H1 (cell line): ENCODE measurements around the gene TDRD6. TPM values are rescaled to one million over a fixed set of nuclear protein-coding genes. Genes with fewer than 3 reads are reported as not detected.

Experiments used
- CTCF ChIA-PET: fragments of 300-600 bp; sonication (Branson Sonifier 250); formaldehyde crosslinking; loops from one replicate; lab custom pipeline; 2021; ENCODE audit not compliant: partially characterized antibody; lab: Charles Lee
- POLR2A ChIA-PET: fragments of 300-600 bp; sonication (Branson Sonifier 250); formaldehyde crosslinking; loops from one replicate; lab custom pipeline; 2021; ENCODE audit warnings: inconsistent platforms; ENCODE audit not compliant: partially characterized antibody; lab: Charles Lee
- DNase-seq, 2 experiments: peaks; one replicate each; pipeline versions ENCODE4 v3.0.0 to v3.0.0-alpha.2; 2010 to 2022; ENCODE audit warnings: low spot score in 2 of 2, low read depth in 1 of 2, mixed read lengths in 1 of 2
- FAIRE-seq: peaks from 2 replicates; lab custom pipeline; 2011; peaks lifted over from hg19 to GRCh38; lab: Jason Lieb, UNC
- H2AFZ ChIP-seq: 2 replicates; pipeline ENCODE4 v1.8.1; 2012; ENCODE audit warnings: low read length, inconsistent platforms
- H2AK5ac ChIP-seq: 2 replicates; pipeline ENCODE4 v1.6.1; 2013; ENCODE audit warnings: low read depth, low read length
- H2BK120ac ChIP-seq: replicated peaks from 2 replicates; pipeline ENCODE3; 2013; ENCODE audit warnings: low read depth, low read length, inconsistent platforms
- H2BK12ac ChIP-seq: 2 replicates; pipeline ENCODE4 v1.6.1; 2013; ENCODE audit warnings: low read depth, low read length
- H2BK15ac ChIP-seq: 2 replicates; pipeline ENCODE4 v1.6.1; 2013; ENCODE audit warnings: low read length
- H2BK20ac ChIP-seq: 2 replicates; pipeline ENCODE4 v1.6.1; 2013; ENCODE audit warnings: low read length
- H2BK5ac ChIP-seq: 2 replicates; pipeline ENCODE4 v1.6.1; 2013; ENCODE audit warnings: low read depth, low read length
- H3K14ac ChIP-seq: 2 replicates; pipeline ENCODE4 v1.6.1; 2013; ENCODE audit warnings: inconsistent platforms; ENCODE audit not compliant: insufficient read length
- H3K18ac ChIP-seq: 2 replicates; pipeline ENCODE4 v1.6.1; 2013; ENCODE audit warnings: low read length; ENCODE audit errors: extremely low read depth
- H3K23ac ChIP-seq: 2 replicates; pipeline ENCODE4 v1.6.1; 2013; ENCODE audit warnings: inconsistent platforms; ENCODE audit not compliant: insufficient read length
- H3K23me2 ChIP-seq: 2 replicates; pipeline ENCODE4 v1.6.1; 2013; ENCODE audit warnings: low read depth, low read length
- H3K27ac ChIP-seq: 2 replicates; pipeline ENCODE4 v1.6.1; 2011; ENCODE audit warnings: low read depth, low read length, inconsistent platforms
- H3K27me3 ChIP-seq, 4 experiments: replicated peaks in 1 of 4; 1 replicate in 1 of 4; 2 replicates in 3 of 4; pipeline versions ENCODE4 v1.6.1 to v1.8.1; 2011 to 2013; ENCODE audit warnings: low read length in 3 of 4, mild to moderate bottlenecking in 3 of 4, inconsistent platforms in 2 of 4, mixed read lengths in 2 of 4, moderate library complexity in 1 of 4; ENCODE audit not compliant: control insufficient read depth in 3 of 4, insufficient read depth in 3 of 4; ENCODE audit errors: extremely low read depth in 1 of 4
- H3K36me3 ChIP-seq, 4 experiments: 2 replicates each; pipeline versions ENCODE4 v1.6.1 to v1.8.1; 2011 to 2013; ENCODE audit warnings: mild to moderate bottlenecking in 4 of 4, low read length in 3 of 4, moderate library complexity in 2 of 4, control low read depth in 1 of 4, inconsistent platforms in 1 of 4; ENCODE audit not compliant: insufficient read depth in 4 of 4, control insufficient read depth in 2 of 4
- H3K4ac ChIP-seq: replicated peaks from 2 replicates; pipeline ENCODE3; 2013; ENCODE audit warnings: low read length, low read depth, mixed read lengths, inconsistent platforms; ENCODE audit not compliant: insufficient read length
- H3K4me1 ChIP-seq, 4 experiments: replicated peaks in 1 of 4; 1 replicate in 1 of 4; 2 replicates in 3 of 4; pipeline versions ENCODE4 v1.6.1 to v1.8.1; 2011 to 2013; ENCODE audit warnings: low read length in 3 of 4, inconsistent platforms in 2 of 4, mixed read lengths in 1 of 4; ENCODE audit not compliant: insufficient read depth in 4 of 4, control insufficient read depth in 3 of 4
- H3K4me2 ChIP-seq, 2 experiments: 2 replicates each; pipeline versions ENCODE4 v1.6.1 to v1.8.1; 2011 to 2013; ENCODE audit warnings: low read depth in 2 of 2, low read length in 2 of 2, control low read depth in 1 of 2, inconsistent platforms in 1 of 2, mild to moderate bottlenecking in 1 of 2; ENCODE audit not compliant: insufficient read depth in 1 of 2
- H3K4me3 ChIP-seq, 4 experiments: fragments of 200-600, 300-600 bp in 1 of 4; sonication (generic), shearing (Covaris generic), sonication (Bioruptor Twin) in 1 of 4; 2 replicates each; pipeline versions ENCODE4 v1.5.1 to v1.8.1; 2011 to 2016; ENCODE audit warnings: low read length in 4 of 4, low read depth in 3 of 4, control low read depth in 2 of 4, inconsistent platforms in 2 of 4, mild to moderate bottlenecking in 2 of 4, mixed read lengths in 1 of 4, moderate library complexity in 1 of 4; ENCODE audit not compliant: insufficient read depth in 2 of 4; ENCODE audit errors: extremely low read depth in 1 of 4
- H3K56ac ChIP-seq: replicated peaks from 2 replicates; pipeline ENCODE3; 2013; ENCODE audit warnings: low read depth, mild to moderate bottlenecking, mixed read lengths, low read length, inconsistent platforms; ENCODE audit not compliant: insufficient read length
- H3K79me1 ChIP-seq: 2 replicates; pipeline ENCODE4 v1.6.1; 2013; ENCODE audit warnings: low read depth, low read length, control low read depth
- H3K79me2 ChIP-seq, 2 experiments: 2 replicates each; pipeline versions ENCODE4 v1.6.1 to v1.8.1; 2012 to 2013; ENCODE audit warnings: low read length in 2 of 2, mild to moderate bottlenecking in 2 of 2, inconsistent platforms in 1 of 2; ENCODE audit not compliant: insufficient read depth in 2 of 2, control insufficient read depth in 1 of 2
- H3K9ac ChIP-seq, 4 experiments: replicated peaks in 1 of 4; 1 replicate in 1 of 4; 2 replicates in 3 of 4; pipeline versions ENCODE4 v1.6.1 to v1.8.1; 2011 to 2013; ENCODE audit warnings: low read depth in 3 of 4, low read length in 3 of 4, control low read depth in 2 of 4, mild to moderate bottlenecking in 2 of 4, moderate library complexity in 2 of 4, inconsistent platforms in 1 of 4; ENCODE audit errors: extremely low read depth in 1 of 4
- H3K9me3 ChIP-seq, 2 experiments: 2 replicates each; pipeline versions ENCODE4 v1.6.1 to v1.8.1; 2012 to 2013; ENCODE audit warnings: mild to moderate bottlenecking in 2 of 2, moderate library complexity in 2 of 2, control low read depth in 1 of 2, inconsistent platforms in 1 of 2, low read depth in 1 of 2, low read length in 1 of 2, mixed read lengths in 1 of 2; ENCODE audit not compliant: insufficient read depth in 2 of 2
- H4K20me1 ChIP-seq, 2 experiments: replicated peaks in 1 of 2; 2 replicates each; pipeline versions ENCODE3 to v1.8.1; 2011 to 2013; ENCODE audit warnings: inconsistent platforms in 2 of 2, low read length in 2 of 2, mild to moderate bottlenecking in 1 of 2; ENCODE audit not compliant: insufficient read depth in 2 of 2, control insufficient read depth in 1 of 2
- H4K5ac ChIP-seq: 2 replicates; pipeline ENCODE4 v1.6.1; 2013; ENCODE audit warnings: low read length, low read depth, mixed read lengths, inconsistent platforms; ENCODE audit not compliant: insufficient read length
- H4K8ac ChIP-seq: 2 replicates; pipeline ENCODE4 v1.8.0; 2013; ENCODE audit warnings: mild to moderate bottlenecking, moderate library complexity, low read length, inconsistent platforms; ENCODE audit not compliant: insufficient read depth; ENCODE audit errors: extremely low read depth
- H4K91ac ChIP-seq: replicated peaks from 2 replicates; pipeline ENCODE3; 2013; ENCODE audit warnings: low read length, mixed read lengths, inconsistent platforms; ENCODE audit not compliant: insufficient read length
- ASH2L ChIP-seq: fragments of 200-600, 300-600 bp; sonication (generic); IDR thresholded peaks from one replicate; pipeline ENCODE4 v1.7.1; 2017; ENCODE audit warnings: low read length
- CBX5 ChIP-seq: fragments of 300-800, 300-1000 bp; sonication (generic); IDR thresholded peaks from 2 replicates; pipeline ENCODE4 v1.7.1; 2016; ENCODE audit warnings: antibody characterized with exemption, low read length, low read depth
- CBX8 ChIP-seq: fragments of 300-800, 300-1000 bp; sonication (generic); IDR thresholded peaks from 2 replicates; pipeline ENCODE4 v1.7.1; 2016; ENCODE audit warnings: low read depth, low read length, borderline replicate concordance
- EZH2 ChIP-seq: fragments of 200-600 bp; sonication (generic); IDR thresholded peaks from 2 replicates; pipeline ENCODE4 v1.7.1; 2012; ENCODE audit warnings: low read depth, mild to moderate bottlenecking, moderate library complexity, low read length, inconsistent platforms; ENCODE audit not compliant: severe bottlenecking
- NRF1 ChIP-seq: IDR thresholded peaks from 2 replicates; pipeline ENCODE4 v1.6.1; 2011; ENCODE audit warnings: mild to moderate bottlenecking, low read depth, low read length, improper control_type of control experiment
- POLR2AphosphoS5 ChIP-seq: IDR thresholded peaks from 2 replicates; pipeline ENCODE4 v1.6.1; 2011; ENCODE audit warnings: low read depth, low read length
- SIN3A ChIP-seq, 2 experiments: IDR thresholded peaks in 1 of 2; conservative IDR thresholded peaks in 1 of 2; 2 replicates each; pipeline ENCODE4 v1.6.1; 2011 to 2012; ENCODE audit warnings: low read length in 2 of 2, improper control_type of control experiment in 1 of 2, low read depth in 1 of 2, mild to moderate bottlenecking in 1 of 2
- SIRT6 ChIP-seq: IDR thresholded peaks from one replicate; pipeline ENCODE4 v1.7.1; 2012; ENCODE audit warnings: low read length, inconsistent platforms
- SP1 ChIP-seq: IDR thresholded peaks from 2 replicates; pipeline ENCODE4 v1.6.1; 2011; ENCODE audit warnings: low read depth, low read length
- SP4 ChIP-seq: IDR thresholded peaks from 2 replicates; pipeline ENCODE4 v1.6.1; 2012; ENCODE audit warnings: low read length, inconsistent platforms
- SRF ChIP-seq: IDR thresholded peaks from 2 replicates; pipeline ENCODE4 v1.6.1; 2011; ENCODE audit warnings: mild to moderate bottlenecking, low read depth, low read length, moderate library complexity
- TAF7 ChIP-seq: optimal IDR thresholded peaks from 2 replicates; pipeline ENCODE3; 2011; ENCODE audit warnings: low read depth, mild to moderate bottlenecking, inconsistent platforms, low read length, moderate library complexity, borderline replicate concordance
- TBP ChIP-seq: IDR thresholded peaks from 2 replicates; pipeline ENCODE4 v1.6.1; 2011; ENCODE audit warnings: low read depth, low read length, improper control_type of control experiment
- TEAD4 ChIP-seq: IDR thresholded peaks from 2 replicates; pipeline ENCODE4 v1.6.1; 2012; ENCODE audit warnings: low read depth, low read length, inconsistent platforms, mixed read lengths
- USF2 ChIP-seq: IDR thresholded peaks from 2 replicates; pipeline ENCODE4 v1.6.1; 2011; ENCODE audit warnings: low read length, improper control_type of control experiment
- WGBS, 2 experiments: shearing (Covaris generic) in 1 of 2; methylation state at CpG; one replicate each; pipeline versions ENCODE4 v1.1.6 to v1.1.7; 2013 to 2015; ENCODE audit warnings: low lambda C conversion rate in 2 of 2, mixed read lengths in 2 of 2, inconsistent platforms in 1 of 2, low coverage in 1 of 2, missing lambda C conversion rate in 1 of 2; ENCODE audit not compliant: insufficient replicate concordance in 2 of 2, insufficient coverage in 1 of 2, insufficient read length in 1 of 2; ENCODE audit errors: extremely low coverage in 1 of 2, missing lambda C conversion rate in 1 of 2; 5-methylcytosine and 5-hydroxymethylcytosine counted together
- polyA plus RNA-seq, 7 experiments: library from polyadenylated mRNA; depleted of rRNA in 3 of 7; stranded (reverse) in 5 of 7; unstranded in 2 of 7; fragments of >200 nt in 5 of 7; fragments of 200-250 nt in 2 of 7; gene quantifications; 1 replicate in 5 of 7; 2 replicates in 1 of 7; 4 replicates in 1 of 7; pipeline versions ENCODE4 v1.2.1 to v1.2.3, GENCODE V29; 2011 to 2013; ENCODE audit warnings: missing spikeins in 2 of 7, mixed read lengths in 2 of 7
- total RNA-seq: library from RNA; stranded (reverse); fragmentation: NEBNext Ultra II Directional; extraction: Animal tissue kit (Norgen Biotek cat#: 25700); gene quantifications from 2 replicates; pipeline ENCODE4 v1.2.1, GENCODE V29; 2021

Gene TDRD6
- total and polyA plus RNA-seq, 2 of the 8 experiments (the other 6 are each of a cell fraction or from before 2014, with no cell fraction given), result 0.06 to 0.19 TPM

- WGBS, 2 experiments, result 97% methylated on average over 4 of the region's 4 CpGs; no CpG with 5 or more reads in 1 of the 2 experiments
- Histone ChIP-seq H3K56ac (no peak overlapping the region), H3K9me3 (no peaks in the 10 kb centered on the region), H3K79me2 (no peaks in the 10 kb centered on the region), H3K9ac (no peak overlapping the region), H2BK120ac (no peak overlapping the region), H2AFZ (no peak overlapping the region), H3K4me2 (no peak overlapping the region), H2AK5ac (no peak overlapping the region), H4K5ac (no peak overlapping the region), H3K23me2 (no peaks in the 10 kb centered on the region), H3K36me3 (no peaks in the 10 kb centered on the region), H3K23ac (no peak overlapping the region), H3K4me1 (peaks cover 0 to 3% (median 2%) of the 10 kb centered on the region in 4 experiments; a peak in 4 of 7 replicates), H4K91ac (no peak overlapping the region), H3K27me3 (peaks cover 0 to 5% (median 1%) of the 10 kb centered on the region in 4 experiments; a peak in 2 of 7 replicates), H4K8ac (no peak overlapping the region), H3K4ac (no peak overlapping the region), H3K79me1 (no peaks in the 10 kb centered on the region), H3K14ac (no peak overlapping the region), H3K4me3 (no peak overlapping the region), H2BK12ac (no peak overlapping the region), H2BK5ac (no peak overlapping the region), H3K27ac (no peak overlapping the region), H4K20me1 (no peaks in the 10 kb centered on the region), H2BK15ac (no peak overlapping the region), H3K18ac (no peak overlapping the region), H2BK20ac (no peak overlapping the region)
- CTCF ChIA-PET, result interaction anchor here (1.4 to 1.9 kb wide), 2 partner anchors 8 to 276 kb away, joined by 4 to 13 read pairs; no protein-coding TSS in a partner anchor
- DNase-seq (no peak), FAIRE-seq (no peak)
- POLR2A ChIA-PET, result no interaction called here
- no peak for TF ChIP-seq EZH2
- TF ChIP-seq TBP, result no peak
- no peak for TF ChIP-seq TAF7
- TF ChIP-seq CBX5, result no peak
- TF ChIP-seq CBX8, result no peak
- TF ChIP-seq SIN3A (conservative IDR thresholded peaks at IDR 0.05 in 1 of 2, IDR thresholded peaks at IDR 0.05 in 1 of 2; ENCODE audit: low read depth in 1 of 2, low read length in 2 of 2), result no peak
- no peak for TF ChIP-seq NRF1
- TF ChIP-seq USF2, result no peak
- no peak for TF ChIP-seq TEAD4
- no peak for TF ChIP-seq SRF
- no peak for TF ChIP-seq ASH2L
- TF ChIP-seq SP1, result no peak
- TF ChIP-seq SP4, result no peak
- TF ChIP-seq SIRT6, result no peak
- TF ChIP-seq POLR2AphosphoS5, result no peak
These were observed 54.2 kb downstream of the TDRD6 start for GRCh38 chr6:46741910-46742309.
